Activated CD8-positive, alpha-beta memory T cell treated with anti-CD3 and anti-CD28 coated beads for 48 hours (primary cell): ENCODE results near the gene RDH11.
"Not testable (repeated sequence)": the region's sequence is repeated elsewhere in the genome, so short reads cannot be mapped to it uniquely, and the experiment has no call there.

Source experiments
- DNase-seq, 3 experiments: peaks; one replicate each; pipeline ENCODE4 v3.0.0-alpha.2; 2020; ENCODE audit warnings: low read depth in 2 of 3, low spot score in 2 of 3

RDH11 gene

DNA sequence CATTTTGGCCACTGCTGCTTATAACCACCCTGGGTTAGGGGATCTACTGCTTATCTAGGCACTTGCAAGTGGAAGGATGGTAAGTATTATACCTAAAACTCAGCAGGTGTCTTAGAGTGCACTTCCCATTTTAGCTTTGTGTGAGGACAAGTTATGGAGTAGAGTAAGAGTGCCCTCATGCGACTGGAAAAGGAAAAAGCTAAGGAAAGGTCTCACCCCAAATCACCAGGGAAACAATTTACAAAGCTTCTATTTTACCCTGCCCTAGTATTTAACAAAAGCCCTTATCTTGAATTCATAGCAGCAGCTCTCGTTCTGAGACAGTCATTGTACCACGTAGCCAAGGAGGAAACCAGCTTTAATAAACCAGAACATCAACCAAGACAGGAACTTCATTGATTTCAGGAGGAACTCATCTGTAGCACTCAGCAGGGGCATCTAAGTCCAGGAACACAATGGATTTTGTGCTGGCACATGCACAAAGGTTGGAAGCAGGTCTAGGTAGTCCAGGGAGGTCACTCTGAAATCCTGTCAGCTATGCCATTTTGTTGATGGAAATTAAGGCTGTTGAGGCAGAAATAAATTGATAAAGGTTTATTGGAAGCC lies 9.0 kb upstream of the RDH11 start:
- no peak for DNase-seq

DNA sequence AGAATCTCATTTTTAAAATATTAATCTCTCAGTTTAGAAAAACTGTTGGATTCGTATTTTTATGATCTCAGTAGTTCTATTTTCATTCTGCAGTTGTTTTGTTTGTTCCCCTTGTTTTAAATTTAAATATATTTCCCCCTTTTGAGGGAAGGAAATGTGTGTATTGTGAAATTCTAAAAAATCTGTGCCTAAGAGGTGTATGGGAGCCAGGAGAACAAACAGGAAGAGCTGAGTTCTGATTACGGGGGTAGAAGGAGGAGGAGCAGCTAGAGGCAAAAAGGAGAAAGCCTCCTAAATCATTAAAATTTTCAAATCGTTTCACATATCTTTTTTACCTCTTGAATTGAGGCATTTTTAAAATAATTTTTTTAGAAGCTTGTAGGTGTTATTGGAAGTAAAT lies 8.4 kb upstream of the RDH11 start:
- no peak for DNase-seq

- not testable (repeated sequence) for DNase-seq
Measured at GRCh38 chr14:67701492-67701891, 5.9 kb upstream of the RDH11 start, which contains the start of gene RDH12. RDH12 (plus strand) TSS chr14:67701886; CDS start chr14:67722643, 20,757 bp downstream.

DNA sequence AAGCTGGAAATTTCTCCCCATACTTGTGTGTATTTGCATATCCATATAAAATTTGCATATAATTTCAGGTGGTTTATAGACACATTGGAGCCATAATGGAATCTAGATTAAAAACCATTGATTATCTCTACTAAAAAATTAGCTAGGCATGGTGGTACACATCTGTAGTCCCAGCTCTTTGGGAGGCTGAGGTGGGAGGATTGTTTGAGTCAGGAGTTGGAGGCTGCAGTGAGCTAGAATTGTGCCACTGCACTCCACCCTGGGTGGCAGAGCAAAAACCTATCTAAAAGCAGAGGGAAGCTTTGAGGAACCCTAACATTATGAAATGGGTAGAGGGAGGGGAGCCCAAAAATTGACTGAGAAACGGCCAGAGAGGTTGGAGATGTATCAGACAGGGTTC lies 2.6 kb upstream of the RDH11 start:
- no peak for DNase-seq

GRCh38 chr14:67697006-67697405 lies 1.4 kb upstream of the RDH11 start:
- no peak for DNase-seq

DNA sequence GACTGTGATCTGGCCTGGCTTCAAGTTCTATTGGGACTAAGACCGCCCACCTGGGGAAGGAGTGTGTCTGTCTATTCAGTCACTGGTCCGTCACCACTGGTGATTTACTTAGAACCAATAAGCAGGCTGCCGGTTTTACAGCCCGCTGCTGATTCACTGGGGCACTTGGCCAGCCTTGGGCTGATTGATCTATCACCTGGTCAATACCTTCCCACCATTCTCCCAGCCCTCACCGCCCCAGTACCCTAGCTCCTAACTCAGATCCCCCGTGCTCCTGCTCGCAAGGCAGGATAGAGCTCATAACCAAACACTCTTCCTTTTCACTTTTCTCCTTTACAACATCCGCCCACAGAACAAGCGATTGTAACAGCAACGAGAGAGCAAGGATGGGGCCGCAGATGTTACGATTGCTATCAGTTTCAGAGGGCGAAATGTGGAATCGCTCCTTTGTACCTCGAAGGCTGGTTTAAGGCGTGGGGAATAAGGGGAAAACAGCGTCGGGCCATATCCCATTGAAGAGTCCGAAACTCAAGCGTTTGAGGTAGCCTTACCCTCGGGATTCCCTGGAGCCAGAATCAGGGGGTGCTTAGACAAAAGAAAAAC lies 672 bp downstream of the RDH11 start:
- peak; percentile 39 to 49 (median 48) for DNase-seq

DNA sequence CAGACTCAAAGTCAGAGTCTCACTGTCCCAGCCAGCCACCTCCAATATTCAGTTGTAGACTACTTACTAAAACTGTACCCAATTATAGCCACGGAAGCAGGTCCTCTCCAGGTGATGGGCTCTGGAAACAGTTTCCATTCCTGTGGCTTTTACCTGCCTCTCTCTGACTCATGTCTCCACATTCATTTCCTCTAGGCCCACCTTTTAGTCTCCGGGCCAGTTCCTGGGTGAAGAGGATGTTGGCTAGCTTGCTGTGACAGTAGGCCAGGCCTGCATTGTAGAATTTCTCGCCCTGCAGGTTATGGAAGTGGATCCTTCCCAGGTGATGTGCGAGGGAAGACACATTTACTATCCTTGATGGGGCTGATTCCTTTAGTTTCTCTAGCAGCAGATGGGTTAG lies 5.6 kb downstream of the RDH11 start:
- DNase-seq = no peak

DNA sequence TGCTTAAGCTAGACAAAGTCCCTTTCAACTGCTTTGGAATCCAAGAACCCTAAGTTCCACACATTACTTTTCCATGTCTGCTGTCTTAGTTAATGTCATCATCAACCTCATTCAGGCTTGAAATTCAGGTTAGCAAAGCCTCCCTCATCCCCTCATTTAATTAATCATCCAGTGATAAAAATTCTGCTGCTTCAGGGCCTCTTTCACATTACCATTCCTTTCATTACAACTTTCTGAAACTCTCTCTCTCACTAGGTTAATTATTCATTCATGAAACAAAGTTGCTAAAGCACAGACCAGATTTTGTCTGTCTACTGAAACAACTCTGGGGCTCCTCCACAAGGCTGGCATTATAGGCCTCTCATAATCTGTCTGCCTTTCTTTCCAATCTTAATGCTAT lies 11.7 kb downstream of the RDH11 start:
- DNase-seq = no peak

- DNase-seq = no peak
Measured at GRCh38 chr14:67680941-67681340, 14.6 kb downstream of the RDH11 start.

- no peak for DNase-seq
Measured at GRCh38 chr14:67680121-67680602, 15.4 kb downstream of the RDH11 start.

GRCh38 chr14:67679006-67679405 lies 16.6 kb downstream of the RDH11 start:
- no peak for DNase-seq

- DNase-seq = no peak
Measured at GRCh38 chr14:67675219-67675582, 20.4 kb downstream of the RDH11 start.

- DNase-seq = peak; percentile 57 to 64 (median 59)
Measured at GRCh38 chr14:67674480-67675218, 20.9 kb downstream of the RDH11 start, which contains the start of gene VTI1B. VTI1B (minus strand) TSS chr14:67674632; CDS start chr14:67674489, 143 bp downstream.

GRCh38 chr14:67674139-67674479 lies 21.5 kb downstream of the RDH11 start:
- peak; percentile 23 to 32 (median 27) for DNase-seq

- DNase-seq = no peak
Measured at GRCh38 chr14:67673451-67673850, 22.1 kb downstream of the RDH11 start.

DNA sequence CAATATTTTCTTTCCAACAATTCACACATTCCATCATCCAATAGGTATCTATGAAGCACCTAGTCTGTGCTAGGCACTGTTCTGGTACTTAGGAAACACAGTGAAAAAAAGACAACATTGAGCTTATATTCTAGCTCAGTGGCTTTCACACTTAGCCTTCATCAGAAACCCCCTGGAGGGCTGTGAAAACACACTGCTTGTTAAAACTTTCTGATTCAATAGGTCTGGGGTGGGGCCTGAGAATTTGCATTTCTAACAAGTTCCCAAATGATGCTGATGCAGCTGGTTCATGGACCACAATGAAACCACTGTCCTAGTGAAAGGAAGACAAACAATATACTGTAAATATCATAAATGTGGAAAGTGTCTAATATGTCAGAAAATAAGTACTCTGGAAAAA lies 27.0 kb downstream of the RDH11 start:
- no peak for DNase-seq

GRCh38 chr14:67666750-67667449 lies 28.7 kb downstream of the RDH11 start:
- DNase-seq = no peak

- DNase-seq = no peak
Measured at GRCh38 chr14:67665868-67666267, 29.7 kb downstream of the RDH11 start.

DNA sequence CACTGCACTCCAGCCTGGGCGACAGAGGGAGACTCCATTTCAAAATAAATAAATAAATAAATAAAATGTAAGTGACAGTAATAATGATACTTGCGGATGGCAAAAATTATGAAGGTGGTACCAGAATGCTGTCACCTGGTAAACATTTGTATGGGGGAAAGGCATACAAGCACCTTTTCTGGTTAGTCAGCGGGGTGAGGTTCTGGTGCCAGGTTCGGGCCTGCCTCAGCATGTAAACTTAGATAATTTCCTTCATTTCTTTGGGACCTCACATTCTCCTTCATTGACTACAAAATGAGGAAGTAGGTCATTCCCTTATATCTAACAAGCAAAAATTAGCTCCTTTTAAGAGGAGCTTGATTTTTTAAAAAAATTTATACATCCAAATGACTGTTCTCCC lies 31.9 kb downstream of the RDH11 start:
- DNase-seq = no peak

DNA sequence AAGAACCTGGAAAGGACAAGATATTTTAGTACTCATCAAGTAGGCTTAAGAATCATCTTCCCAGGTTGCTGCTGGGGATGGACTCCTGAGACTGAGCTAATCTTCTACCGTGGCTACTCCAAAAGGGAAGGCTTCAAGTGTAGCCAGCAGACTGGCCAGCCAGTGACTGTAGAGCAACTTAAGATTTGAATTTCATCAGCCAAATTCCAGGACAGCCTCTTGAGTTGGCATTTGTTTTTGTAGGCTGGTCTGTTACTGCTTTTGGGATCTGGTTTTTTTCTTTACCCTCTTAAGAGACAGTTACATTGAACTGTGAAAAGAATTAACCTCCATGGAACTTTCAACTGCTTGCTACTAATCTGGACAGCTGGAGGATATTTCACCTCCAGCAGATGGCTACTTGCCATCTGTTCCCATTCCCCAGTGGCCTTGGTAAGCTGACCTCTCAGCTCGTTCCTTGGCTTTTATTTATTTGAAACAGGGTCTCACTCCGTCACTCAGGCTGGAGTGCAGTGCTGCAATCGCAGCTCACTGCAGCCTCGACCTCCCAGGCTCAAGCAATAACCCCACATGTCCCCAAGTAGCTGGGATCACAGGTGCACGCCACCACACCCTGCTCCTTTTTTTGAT lies 41.8 kb downstream of the RDH11 start:
- no peak for DNase-seq

DNA sequence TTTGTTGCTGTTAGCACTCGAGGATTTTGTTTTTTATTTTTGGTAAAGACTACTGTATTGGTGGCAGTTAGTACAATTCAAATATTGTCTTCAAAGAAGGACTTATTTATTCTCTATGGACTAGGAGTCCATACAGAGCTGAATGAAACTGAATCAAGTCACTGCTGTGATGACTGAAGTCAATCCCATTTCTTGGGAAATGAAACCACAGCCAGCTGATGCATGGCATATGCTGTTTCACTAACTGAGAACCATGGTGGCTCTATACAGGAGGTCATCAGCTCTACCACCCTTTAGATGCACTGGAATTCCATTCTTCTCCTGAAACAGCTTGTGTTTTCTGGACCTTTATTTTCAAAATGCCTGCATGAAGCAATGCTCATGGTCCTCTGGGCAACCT lies 43.4 kb downstream of the RDH11 start:
- DNase-seq = no peak
